PC-3 (cell line): ENCODE data around the gene KCNG2.

Experiments
- EZH2 ChIP-seq: fragments of 300-600 bp; sonication (generic); IDR thresholded peaks from one replicate; pipeline ENCODE4 v1.6.1; 2017; ENCODE audit warnings: antibody characterized with exemption, mild to moderate bottlenecking, low read length; ENCODE audit not compliant: unreplicated experiment
- TF ChIP-seq, protein P1 (sequence below): fragments of 300-600 bp; sonication (generic); conservative IDR thresholded peaks from 2 replicates; pipeline ENCODE4 v1.5.1; 2017; ENCODE audit warnings: antibody characterized with exemption, low read depth, mild to moderate bottlenecking, low read length

DNA sequence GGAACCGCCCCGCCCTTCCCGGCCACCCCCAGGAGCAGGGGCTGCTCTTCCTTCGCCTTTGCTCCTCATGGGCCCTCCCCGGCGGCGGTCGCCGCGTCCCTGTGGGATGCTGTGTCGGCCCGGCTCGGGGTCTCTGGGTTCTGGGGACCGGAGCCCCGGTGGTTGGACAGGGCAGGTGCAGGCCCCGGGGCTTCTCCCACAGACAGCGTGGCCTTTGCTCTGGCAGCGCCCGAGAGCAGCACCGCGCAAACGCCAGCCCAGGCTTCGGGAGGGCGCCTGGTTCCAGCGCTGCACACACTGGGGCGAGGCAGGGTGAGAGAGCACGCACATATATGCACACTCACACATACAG, 9.0 kb upstream of the KCNG2 start:
- no peak for TF ChIP-seq EZH2
- TF ChIP-seq, protein P1, sequence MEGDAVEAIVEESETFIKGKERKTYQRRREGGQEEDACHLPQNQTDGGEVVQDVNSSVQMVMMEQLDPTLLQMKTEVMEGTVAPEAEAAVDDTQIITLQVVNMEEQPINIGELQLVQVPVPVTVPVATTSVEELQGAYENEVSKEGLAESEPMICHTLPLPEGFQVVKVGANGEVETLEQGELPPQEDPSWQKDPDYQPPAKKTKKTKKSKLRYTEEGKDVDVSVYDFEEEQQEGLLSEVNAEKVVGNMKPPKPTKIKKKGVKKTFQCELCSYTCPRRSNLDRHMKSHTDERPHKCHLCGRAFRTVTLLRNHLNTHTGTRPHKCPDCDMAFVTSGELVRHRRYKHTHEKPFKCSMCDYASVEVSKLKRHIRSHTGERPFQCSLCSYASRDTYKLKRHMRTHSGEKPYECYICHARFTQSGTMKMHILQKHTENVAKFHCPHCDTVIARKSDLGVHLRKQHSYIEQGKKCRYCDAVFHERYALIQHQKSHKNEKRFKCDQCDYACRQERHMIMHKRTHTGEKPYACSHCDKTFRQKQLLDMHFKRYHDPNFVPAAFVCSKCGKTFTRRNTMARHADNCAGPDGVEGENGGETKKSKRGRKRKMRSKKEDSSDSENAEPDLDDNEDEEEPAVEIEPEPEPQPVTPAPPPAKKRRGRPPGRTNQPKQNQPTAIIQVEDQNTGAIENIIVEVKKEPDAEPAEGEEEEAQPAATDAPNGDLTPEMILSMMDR = no peak
